GM12878 (cell line): ENCODE measurements around the gene NR2F2. TPM values are rescaled to one million over a fixed set of nuclear protein-coding genes. Genes with fewer than 3 reads are reported as not detected.

Source experiments
- BACH1 ChIP-seq: fragments of 450-650 bp; IDR thresholded peaks from 2 replicates; pipeline ENCODE4 v1.6.1; 2017; ENCODE audit warnings: mild to moderate bottlenecking, borderline replicate concordance
- CBX3 ChIP-seq: fragments of 200-600 bp; sonication (generic); IDR thresholded peaks from 2 replicates; pipeline ENCODE4 v1.6.1; 2016; ENCODE audit warnings: low read depth, borderline replicate concordance
- ESRRA ChIP-seq: IDR thresholded peaks from 2 replicates; pipeline ENCODE4 v1.6.1; 2012; ENCODE audit warnings: mild to moderate bottlenecking, low read length, improper control_type of control experiment
- NBN ChIP-seq: fragments of 450-650 bp; IDR thresholded peaks from 2 replicates; pipeline ENCODE4 v1.6.1; 2016
- NRF1 ChIP-seq: conservative IDR thresholded peaks from 2 replicates; pipeline ENCODE4 v1.6.1; 2011; ENCODE audit warnings: mild to moderate bottlenecking, low read depth, low read length, improper control_type of control experiment
- PML ChIP-seq: IDR thresholded peaks from 2 replicates; pipeline ENCODE4 v1.6.1; 2012; ENCODE audit warnings: low read length, inconsistent platforms
- RFX5 ChIP-seq: IDR thresholded peaks from 2 replicates; pipeline ENCODE4 v1.6.1; 2011; ENCODE audit warnings: low read depth, low read length, improper control_type of control experiment
- SIX5 ChIP-seq: IDR thresholded peaks from 2 replicates; pipeline ENCODE4 v1.6.1; 2011; ENCODE audit warnings: mild to moderate bottlenecking, low read depth, low read length, moderate library complexity; ENCODE audit not compliant: severe bottlenecking
- ZZZ3 ChIP-seq: IDR thresholded peaks from 2 replicates; pipeline ENCODE4 v1.6.1; 2011; ENCODE audit warnings: low read depth; ENCODE audit not compliant: control insufficient read depth, insufficient read length
- polyA plus RNA-seq, 11 experiments: library from polyadenylated mRNA; depleted of rRNA in 4 of 11; unstranded in 6 of 11; stranded (reverse) in 5 of 11; fragments of >200 nt; fragmentation: Nextera tagmentation in 4 of 11; fragmentation: Illumina TruSeq in 1 of 11; extraction: Ambion mirVana in 4 of 11; extraction: Trizol in 1 of 11; gene quantifications; 1 replicate in 1 of 11; 2 replicates in 10 of 11; pipeline versions ENCODE4 v1.2.1 to v1.2.3, GENCODE V29; 2011 to 2016; ENCODE audit warnings: inconsistent platforms in 2 of 11, missing spikeins in 2 of 11, low read depth in 1 of 11
- total RNA-seq, 4 experiments: library from RNA; depleted of rRNA in 3 of 4; stranded (reverse); fragments of >200 nt in 3 of 4; fragmentation: Illumina TruSeq in 1 of 4; extraction: Trizol in 1 of 4; gene quantifications; 2 replicates each; pipeline versions ENCODE4 v1.2.1 to v1.2.3, GENCODE V29; 2013 to 2021
- TF ChIP-seq, protein P1 (sequence below): IDR thresholded peaks from 2 replicates; pipeline ENCODE4 v1.6.1; 2012; ENCODE audit warnings: mild to moderate bottlenecking, low read depth, low read length
- TF ChIP-seq, protein P2 (sequence below): fragments of 450-650 bp; formaldehyde crosslinking; IDR thresholded peaks from 2 replicates; pipeline ENCODE4 v1.4.0; 2022; ENCODE audit warnings: mild to moderate bottlenecking, moderate library complexity
- TF ChIP-seq, protein P3 (sequence below): fragments of 450-650 bp; IDR thresholded peaks from 2 replicates; pipeline ENCODE4 v1.6.1; 2017; ENCODE audit warnings: low read depth, mild to moderate bottlenecking, moderate library complexity
- TF ChIP-seq, protein P4 (sequence below): fragments of 450-650 bp; IDR thresholded peaks from 2 replicates; pipeline ENCODE4 v1.6.1; 2016; ENCODE audit warnings: mild to moderate bottlenecking
- TF ChIP-seq, protein P5 (sequence below): IDR thresholded peaks from 2 replicates; pipeline ENCODE4 v1.6.1; 2012; ENCODE audit warnings: low read depth, low read length, improper control_type of control experiment
- TF ChIP-seq, protein P6 (sequence below): fragments of 450-650 bp; conservative IDR thresholded peaks from 2 replicates; pipeline ENCODE4 v1.6.1; 2017; ENCODE audit warnings: mild to moderate bottlenecking, moderate library complexity

The NR2F2 gene
- total and polyA plus RNA-seq, 10 of the 15 experiments (the other 5 are each of a cell fraction or from before 2014, with no cell fraction given) = 1.1 to 10.1 (median 3.2) TPM

DNA sequence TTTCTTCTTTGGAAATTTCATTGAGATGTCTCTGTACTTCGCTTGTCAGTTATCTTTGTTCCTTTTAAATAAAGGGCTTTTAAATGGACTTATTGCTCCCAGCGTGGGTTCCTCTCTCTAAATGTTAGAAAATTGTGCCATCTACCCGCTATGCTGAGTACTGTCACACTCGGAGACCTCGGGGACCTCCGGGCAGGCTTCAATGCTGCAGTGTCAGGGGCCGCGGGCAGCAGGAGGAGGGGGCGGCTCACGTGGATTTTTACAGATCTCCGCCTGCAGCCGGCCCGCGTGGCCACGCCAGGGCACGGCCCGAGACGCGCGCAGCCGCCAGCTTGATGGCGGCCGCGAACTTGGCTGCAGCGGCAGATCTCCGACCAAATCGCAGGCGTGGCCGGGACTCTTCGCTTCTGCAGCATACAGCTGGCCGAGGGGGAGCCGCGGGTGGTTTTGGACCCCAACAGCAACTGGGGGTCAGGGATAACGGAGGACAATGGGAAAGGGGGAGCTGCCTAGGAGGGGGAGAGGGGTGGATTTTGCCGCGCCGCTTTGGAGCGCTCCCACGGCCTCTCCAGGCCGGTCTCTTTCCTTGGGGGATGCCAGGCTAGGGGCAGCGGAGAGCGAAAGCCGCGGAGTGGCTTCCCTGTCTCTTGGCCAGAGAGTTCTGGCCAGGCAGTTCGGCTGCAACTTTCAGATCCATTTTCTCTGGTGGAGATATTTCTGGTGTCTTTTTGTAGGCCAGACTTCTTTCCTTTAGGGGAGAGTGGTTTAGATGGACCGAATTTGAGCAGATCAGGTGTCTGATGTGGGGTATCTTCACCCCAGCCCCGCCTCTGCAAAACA lies 15.3 kb downstream of the NR2F2 start (continued):
- TF ChIP-seq, protein P1, sequence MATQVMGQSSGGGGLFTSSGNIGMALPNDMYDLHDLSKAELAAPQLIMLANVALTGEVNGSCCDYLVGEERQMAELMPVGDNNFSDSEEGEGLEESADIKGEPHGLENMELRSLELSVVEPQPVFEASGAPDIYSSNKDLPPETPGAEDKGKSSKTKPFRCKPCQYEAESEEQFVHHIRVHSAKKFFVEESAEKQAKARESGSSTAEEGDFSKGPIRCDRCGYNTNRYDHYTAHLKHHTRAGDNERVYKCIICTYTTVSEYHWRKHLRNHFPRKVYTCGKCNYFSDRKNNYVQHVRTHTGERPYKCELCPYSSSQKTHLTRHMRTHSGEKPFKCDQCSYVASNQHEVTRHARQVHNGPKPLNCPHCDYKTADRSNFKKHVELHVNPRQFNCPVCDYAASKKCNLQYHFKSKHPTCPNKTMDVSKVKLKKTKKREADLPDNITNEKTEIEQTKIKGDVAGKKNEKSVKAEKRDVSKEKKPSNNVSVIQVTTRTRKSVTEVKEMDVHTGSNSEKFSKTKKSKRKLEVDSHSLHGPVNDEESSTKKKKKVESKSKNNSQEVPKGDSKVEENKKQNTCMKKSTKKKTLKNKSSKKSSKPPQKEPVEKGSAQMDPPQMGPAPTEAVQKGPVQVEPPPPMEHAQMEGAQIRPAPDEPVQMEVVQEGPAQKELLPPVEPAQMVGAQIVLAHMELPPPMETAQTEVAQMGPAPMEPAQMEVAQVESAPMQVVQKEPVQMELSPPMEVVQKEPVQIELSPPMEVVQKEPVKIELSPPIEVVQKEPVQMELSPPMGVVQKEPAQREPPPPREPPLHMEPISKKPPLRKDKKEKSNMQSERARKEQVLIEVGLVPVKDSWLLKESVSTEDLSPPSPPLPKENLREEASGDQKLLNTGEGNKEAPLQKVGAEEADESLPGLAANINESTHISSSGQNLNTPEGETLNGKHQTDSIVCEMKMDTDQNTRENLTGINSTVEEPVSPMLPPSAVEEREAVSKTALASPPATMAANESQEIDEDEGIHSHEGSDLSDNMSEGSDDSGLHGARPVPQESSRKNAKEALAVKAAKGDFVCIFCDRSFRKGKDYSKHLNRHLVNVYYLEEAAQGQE = no peak
- TF ChIP-seq ZZZ3 = no peak
- TF ChIP-seq, protein P2, sequence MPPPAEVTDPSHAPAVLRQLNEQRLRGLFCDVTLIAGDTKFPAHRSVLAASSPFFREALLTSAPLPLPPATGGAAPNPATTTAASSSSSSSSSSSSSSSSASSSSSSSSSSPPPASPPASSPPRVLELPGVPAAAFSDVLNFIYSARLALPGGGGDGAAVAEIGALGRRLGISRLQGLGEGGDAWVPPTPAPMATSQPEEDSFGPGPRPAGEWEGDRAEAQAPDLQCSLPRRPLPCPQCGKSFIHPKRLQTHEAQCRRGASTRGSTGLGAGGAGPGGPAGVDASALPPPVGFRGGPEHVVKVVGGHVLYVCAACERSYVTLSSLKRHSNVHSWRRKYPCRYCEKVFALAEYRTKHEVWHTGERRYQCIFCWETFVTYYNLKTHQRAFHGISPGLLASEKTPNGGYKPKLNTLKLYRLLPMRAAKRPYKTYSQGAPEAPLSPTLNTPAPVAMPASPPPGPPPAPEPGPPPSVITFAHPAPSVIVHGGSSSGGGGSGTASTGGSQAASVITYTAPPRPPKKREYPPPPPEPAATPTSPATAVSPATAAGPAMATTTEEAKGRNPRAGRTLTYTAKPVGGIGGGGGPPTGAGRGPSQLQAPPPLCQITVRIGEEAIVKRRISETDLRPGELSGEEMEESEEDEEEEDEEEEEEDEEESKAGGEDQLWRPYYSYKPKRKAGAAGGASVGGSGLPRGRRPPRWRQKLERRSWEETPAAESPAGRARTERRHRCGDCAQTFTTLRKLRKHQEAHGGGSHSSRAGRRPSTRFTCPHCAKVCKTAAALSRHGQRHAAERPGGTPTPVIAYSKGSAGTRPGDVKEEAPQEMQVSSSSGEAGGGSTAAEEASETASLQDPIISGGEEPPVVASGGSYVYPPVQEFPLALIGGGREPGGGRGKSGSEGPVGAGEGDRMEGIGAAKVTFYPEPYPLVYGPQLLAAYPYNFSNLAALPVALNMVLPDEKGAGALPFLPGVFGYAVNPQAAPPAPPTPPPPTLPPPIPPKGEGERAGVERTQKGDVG (CRISPR knock-in tag) = no peak
- no peak for TF ChIP-seq PML
- TF ChIP-seq ESRRA = no peak
- TF ChIP-seq BACH1 = 0 out of 2 replicates have a peak, but pooled peaks have one; percentile 44
- peak; percentile 39; the same call in 1 of the 2 replicates for TF ChIP-seq NBN
- TF ChIP-seq CBX3 = no peak
- TF ChIP-seq, protein P3, sequence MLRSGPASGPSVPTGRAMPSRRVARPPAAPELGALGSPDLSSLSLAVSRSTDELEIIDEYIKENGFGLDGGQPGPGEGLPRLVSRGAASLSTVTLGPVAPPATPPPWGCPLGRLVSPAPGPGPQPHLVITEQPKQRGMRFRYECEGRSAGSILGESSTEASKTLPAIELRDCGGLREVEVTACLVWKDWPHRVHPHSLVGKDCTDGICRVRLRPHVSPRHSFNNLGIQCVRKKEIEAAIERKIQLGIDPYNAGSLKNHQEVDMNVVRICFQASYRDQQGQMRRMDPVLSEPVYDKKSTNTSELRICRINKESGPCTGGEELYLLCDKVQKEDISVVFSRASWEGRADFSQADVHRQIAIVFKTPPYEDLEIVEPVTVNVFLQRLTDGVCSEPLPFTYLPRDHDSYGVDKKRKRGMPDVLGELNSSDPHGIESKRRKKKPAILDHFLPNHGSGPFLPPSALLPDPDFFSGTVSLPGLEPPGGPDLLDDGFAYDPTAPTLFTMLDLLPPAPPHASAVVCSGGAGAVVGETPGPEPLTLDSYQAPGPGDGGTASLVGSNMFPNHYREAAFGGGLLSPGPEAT = no peak
- TF ChIP-seq NRF1 = no peak
- TF ChIP-seq, protein P4, sequence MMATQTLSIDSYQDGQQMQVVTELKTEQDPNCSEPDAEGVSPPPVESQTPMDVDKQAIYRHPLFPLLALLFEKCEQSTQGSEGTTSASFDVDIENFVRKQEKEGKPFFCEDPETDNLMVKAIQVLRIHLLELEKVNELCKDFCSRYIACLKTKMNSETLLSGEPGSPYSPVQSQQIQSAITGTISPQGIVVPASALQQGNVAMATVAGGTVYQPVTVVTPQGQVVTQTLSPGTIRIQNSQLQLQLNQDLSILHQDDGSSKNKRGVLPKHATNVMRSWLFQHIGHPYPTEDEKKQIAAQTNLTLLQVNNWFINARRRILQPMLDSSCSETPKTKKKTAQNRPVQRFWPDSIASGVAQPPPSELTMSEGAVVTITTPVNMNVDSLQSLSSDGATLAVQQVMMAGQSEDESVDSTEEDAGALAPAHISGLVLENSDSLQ = 0 out of 2 replicates have a peak, but pooled peaks have one; percentile 34
- no peak for TF ChIP-seq SIX5
- TF ChIP-seq, protein P5, sequence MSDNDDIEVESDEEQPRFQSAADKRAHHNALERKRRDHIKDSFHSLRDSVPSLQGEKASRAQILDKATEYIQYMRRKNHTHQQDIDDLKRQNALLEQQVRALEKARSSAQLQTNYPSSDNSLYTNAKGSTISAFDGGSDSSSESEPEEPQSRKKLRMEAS = peak; percentile 70; the same call in 1 of the 2 replicates
- TF ChIP-seq, protein P6, sequence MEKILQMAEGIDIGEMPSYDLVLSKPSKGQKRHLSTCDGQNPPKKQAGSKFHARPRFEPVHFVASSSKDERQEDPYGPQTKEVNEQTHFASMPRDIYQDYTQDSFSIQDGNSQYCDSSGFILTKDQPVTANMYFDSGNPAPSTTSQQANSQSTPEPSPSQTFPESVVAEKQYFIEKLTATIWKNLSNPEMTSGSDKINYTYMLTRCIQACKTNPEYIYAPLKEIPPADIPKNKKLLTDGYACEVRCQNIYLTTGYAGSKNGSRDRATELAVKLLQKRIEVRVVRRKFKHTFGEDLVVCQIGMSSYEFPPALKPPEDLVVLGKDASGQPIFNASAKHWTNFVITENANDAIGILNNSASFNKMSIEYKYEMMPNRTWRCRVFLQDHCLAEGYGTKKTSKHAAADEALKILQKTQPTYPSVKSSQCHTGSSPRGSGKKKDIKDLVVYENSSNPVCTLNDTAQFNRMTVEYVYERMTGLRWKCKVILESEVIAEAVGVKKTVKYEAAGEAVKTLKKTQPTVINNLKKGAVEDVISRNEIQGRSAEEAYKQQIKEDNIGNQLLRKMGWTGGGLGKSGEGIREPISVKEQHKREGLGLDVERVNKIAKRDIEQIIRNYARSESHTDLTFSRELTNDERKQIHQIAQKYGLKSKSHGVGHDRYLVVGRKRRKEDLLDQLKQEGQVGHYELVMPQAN = 0 out of 2 replicates have a peak, but pooled peaks have one; percentile 63
- TF ChIP-seq RFX5 = no peak
